Astrocyte (in vitro differentiated cells and primary cell): ENCODE data around the gene DCUN1D3.

Experiments used
- CTCF ChIP-seq: IDR thresholded peaks from 2 replicates; pipeline ENCODE4 v1.5.1; 2011; ENCODE audit warnings: low read depth, mild to moderate bottlenecking, inconsistent platforms, low read length, moderate library complexity; ENCODE audit not compliant: insufficient read depth
- EZH2 ChIP-seq: IDR thresholded peaks from 2 replicates; pipeline ENCODE4 v1.6.1; 2012; ENCODE audit warnings: mild to moderate bottlenecking, low read length, inconsistent platforms; ENCODE audit not compliant: insufficient read depth

DNA sequence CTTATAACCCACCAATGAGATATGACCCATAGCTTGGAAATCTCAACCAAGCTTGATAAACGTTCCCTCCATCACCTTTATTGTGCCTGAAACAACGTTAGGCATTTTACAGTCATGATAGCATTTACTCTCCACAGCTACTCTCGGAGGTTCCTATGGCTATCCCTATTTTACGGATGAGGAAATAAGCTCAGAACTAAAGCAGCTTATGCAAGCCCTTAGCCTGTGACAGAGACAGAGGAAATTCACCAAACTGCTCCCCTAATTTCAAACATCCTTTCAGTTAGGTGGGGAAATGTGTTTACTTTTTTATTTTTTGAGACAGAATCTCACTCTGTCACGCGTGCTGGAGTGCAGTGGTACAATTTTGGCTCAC lies 18.7 kb downstream of the DCUN1D3 start:
- TF ChIP-seq CTCF = no peak
- TF ChIP-seq EZH2 = no peak
